ENCODE results near the gene NUDCD3.

DNA sequence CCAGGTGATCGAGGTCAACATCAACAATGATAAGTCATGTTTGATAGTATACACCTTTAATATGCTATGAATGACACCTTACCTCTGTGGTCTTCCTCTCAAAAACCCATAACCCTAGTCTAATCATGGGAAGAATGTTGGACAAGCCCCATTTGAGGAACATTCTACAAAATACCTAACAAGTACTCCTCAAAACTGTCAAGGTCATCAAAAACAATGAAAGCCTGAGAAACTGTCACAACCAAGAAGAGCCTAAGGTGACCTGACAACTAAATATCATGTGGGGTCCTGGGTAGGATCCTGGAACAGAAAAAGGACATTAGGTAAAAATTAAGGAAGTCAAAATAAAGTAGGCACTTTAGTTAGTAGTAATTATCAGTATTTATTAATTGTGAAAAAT lies 5.9 kb upstream of the NUDCD3 start:
- TF ChIP-seq, protein P1, sequence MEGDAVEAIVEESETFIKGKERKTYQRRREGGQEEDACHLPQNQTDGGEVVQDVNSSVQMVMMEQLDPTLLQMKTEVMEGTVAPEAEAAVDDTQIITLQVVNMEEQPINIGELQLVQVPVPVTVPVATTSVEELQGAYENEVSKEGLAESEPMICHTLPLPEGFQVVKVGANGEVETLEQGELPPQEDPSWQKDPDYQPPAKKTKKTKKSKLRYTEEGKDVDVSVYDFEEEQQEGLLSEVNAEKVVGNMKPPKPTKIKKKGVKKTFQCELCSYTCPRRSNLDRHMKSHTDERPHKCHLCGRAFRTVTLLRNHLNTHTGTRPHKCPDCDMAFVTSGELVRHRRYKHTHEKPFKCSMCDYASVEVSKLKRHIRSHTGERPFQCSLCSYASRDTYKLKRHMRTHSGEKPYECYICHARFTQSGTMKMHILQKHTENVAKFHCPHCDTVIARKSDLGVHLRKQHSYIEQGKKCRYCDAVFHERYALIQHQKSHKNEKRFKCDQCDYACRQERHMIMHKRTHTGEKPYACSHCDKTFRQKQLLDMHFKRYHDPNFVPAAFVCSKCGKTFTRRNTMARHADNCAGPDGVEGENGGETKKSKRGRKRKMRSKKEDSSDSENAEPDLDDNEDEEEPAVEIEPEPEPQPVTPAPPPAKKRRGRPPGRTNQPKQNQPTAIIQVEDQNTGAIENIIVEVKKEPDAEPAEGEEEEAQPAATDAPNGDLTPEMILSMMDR (IDR thresholded peaks at IDR 0.05; ENCODE audit: low read depth, low read length, missing input control): no peak
- TF ChIP-seq SP1 (IDR thresholded peaks at IDR 0.05) (no peak), HNF4G (IDR thresholded peaks at IDR 0.05) (no peak)

All from liver (tissue), 3 donors.